Measurements from ENCODE around the gene SPRR1B. TPM values are rescaled to one million over a fixed set of nuclear protein-coding genes. Genes with fewer than 3 reads are reported as not detected.

SPRR1B gene, protein sequence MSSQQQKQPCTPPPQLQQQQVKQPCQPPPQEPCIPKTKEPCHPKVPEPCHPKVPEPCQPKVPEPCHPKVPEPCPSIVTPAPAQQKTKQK
- total RNA-seq: not detected

DNA sequence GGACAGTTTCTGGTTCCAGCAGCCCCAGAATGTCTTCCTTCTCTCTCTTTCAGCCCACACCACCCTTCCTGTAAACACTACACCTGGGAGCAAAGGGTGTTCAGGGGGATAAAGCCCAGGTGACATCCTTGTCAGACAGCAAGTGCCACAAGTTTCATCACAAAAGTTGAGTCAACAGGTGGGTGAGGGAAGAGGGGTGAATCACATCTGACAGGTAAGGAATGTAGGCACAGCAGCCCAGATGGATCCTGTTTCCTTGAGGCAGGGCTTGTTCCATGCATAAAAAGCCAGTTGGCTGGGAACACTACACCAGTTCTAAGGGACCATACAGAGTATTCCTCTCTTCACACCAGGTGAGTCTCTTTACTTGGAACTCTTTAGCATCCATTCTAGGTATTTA lies at the start of gene SPRR1B:
SPRR1B (plus strand) TSS at position 309 of the 400 bp plus-strand sequence. CDS start 1,143 bp downstream, outside the sequence.
- H3K27me3 ChIP-seq: no peaks in the 10 kb centered on the region
- DNase-seq: no peak
- no peak within 1 kb of the TSS for H3K4me3 ChIP-seq
- no peak within 1 kb of the TSS for H3K27ac ChIP-seq
- no peak for TF ChIP-seq POLR2A (IDR thresholded peaks at IDR 0.05)
- TF ChIP-seq, protein P1, sequence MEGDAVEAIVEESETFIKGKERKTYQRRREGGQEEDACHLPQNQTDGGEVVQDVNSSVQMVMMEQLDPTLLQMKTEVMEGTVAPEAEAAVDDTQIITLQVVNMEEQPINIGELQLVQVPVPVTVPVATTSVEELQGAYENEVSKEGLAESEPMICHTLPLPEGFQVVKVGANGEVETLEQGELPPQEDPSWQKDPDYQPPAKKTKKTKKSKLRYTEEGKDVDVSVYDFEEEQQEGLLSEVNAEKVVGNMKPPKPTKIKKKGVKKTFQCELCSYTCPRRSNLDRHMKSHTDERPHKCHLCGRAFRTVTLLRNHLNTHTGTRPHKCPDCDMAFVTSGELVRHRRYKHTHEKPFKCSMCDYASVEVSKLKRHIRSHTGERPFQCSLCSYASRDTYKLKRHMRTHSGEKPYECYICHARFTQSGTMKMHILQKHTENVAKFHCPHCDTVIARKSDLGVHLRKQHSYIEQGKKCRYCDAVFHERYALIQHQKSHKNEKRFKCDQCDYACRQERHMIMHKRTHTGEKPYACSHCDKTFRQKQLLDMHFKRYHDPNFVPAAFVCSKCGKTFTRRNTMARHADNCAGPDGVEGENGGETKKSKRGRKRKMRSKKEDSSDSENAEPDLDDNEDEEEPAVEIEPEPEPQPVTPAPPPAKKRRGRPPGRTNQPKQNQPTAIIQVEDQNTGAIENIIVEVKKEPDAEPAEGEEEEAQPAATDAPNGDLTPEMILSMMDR (IDR thresholded peaks at IDR 0.05): no peak
- H3K9me3 ChIP-seq: no peaks in the 10 kb centered on the region
- no peaks in the 10 kb centered on the region for H3K4me1 ChIP-seq
- no peaks in the 10 kb centered on the region for H3K36me3 ChIP-seq

DNA sequence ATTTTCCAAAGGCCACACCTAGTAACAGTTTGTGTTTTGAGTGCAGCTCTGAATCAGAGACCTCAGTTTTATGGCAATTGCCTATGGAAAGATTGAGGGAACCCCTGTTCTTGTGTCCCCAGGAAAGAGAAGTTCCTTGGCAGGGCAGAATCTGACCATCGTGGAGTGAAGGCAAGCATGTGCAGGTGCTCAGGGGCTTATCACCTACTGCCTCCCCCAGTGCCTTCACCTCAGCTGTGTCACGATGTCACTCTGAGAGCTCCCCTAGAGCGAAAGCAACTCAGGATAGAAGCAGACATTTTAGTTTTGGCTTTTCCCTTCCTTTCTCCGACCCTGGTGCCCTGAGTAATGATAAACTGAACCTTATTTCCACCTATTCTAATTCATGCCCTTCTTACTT lies 48.9 kb upstream of the SPRR1B start:
- Histone ChIP-seq H3K36me3 (no peaks in the 10 kb centered on the region), H3K27me3 (no peaks in the 10 kb centered on the region), H3K4me1 (no peaks in the 10 kb centered on the region), H3K9me3 (no peaks in the 10 kb centered on the region), H3K27ac (no peak overlapping the region), H3K4me3 (no peak overlapping the region)
- TF ChIP-seq, protein P1 (IDR thresholded peaks at IDR 0.05): no peak
- no peak for TF ChIP-seq POLR2A (IDR thresholded peaks at IDR 0.05)
- DNase-seq: no peak

DNA sequence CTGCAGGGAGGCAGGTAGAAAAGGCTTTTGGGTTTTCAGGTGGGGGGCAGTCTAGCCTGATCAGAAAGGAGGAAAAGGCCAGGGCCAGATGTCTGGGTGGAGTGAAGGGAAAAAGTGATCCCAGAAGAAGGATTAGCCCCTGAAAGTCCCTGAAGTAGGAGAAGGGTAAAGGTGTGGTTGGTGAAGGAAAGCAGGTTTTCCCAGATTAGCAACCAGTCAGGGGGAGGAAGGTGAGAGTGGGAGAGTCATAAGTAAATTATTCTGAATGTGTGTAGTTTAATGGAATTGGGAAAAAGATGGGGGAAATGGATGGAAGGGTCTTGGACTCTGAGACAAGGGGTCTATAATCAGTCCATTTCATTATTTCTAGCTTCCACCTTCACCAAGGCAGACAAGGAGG lies 47.8 kb upstream of the SPRR1B start:
- Histone ChIP-seq H3K4me1 (no peaks in the 10 kb centered on the region), H3K36me3 (no peaks in the 10 kb centered on the region), H3K27ac (no peak overlapping the region), H3K27me3 (no peaks in the 10 kb centered on the region), H3K4me3 (no peak overlapping the region), H3K9me3 (no peaks in the 10 kb centered on the region)
- TF ChIP-seq POLR2A (IDR thresholded peaks at IDR 0.05): no peak
- TF ChIP-seq, protein P1 (IDR thresholded peaks at IDR 0.05): no peak
- DNase-seq: no peak

DNA sequence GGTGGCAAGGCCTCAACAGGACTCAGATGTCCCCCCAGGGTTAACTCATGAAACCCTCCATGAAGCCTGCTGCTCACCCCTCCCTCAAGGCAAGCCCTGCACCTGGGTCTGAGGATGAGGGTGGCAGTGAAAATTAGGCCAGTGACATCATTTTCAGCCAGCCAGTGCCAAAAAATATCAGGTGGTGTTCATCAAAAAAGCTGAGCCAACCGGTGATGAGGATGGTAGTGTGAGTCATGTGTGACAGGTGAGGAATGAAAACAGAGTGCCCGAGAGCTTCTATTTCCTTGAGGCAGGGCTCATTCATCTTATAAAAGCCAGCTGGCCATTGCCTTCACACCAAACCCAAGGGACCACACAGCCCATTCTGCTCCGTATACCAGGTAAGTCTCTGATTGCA lies 47.3 kb upstream of the SPRR1B start, which contains the start of gene SPRR1A:
SPRR1A (plus strand) TSS at position 339 of the 400 bp plus-strand sequence. CDS start 1,150 bp downstream, outside the sequence.
- H3K27me3 ChIP-seq: no peaks in the 10 kb centered on the region
- H3K36me3 ChIP-seq: no peaks in the 10 kb centered on the region
- H3K4me1 ChIP-seq: no peaks in the 10 kb centered on the region
- H3K9me3 ChIP-seq: no peaks in the 10 kb centered on the region
- no peak within 1 kb of the TSS for H3K4me3 ChIP-seq
- H3K27ac ChIP-seq: no peak within 1 kb of the TSS
- TF ChIP-seq, protein P1 (IDR thresholded peaks at IDR 0.05): no peak
- TF ChIP-seq POLR2A (IDR thresholded peaks at IDR 0.05): no peak
- no peak for DNase-seq

DNA sequence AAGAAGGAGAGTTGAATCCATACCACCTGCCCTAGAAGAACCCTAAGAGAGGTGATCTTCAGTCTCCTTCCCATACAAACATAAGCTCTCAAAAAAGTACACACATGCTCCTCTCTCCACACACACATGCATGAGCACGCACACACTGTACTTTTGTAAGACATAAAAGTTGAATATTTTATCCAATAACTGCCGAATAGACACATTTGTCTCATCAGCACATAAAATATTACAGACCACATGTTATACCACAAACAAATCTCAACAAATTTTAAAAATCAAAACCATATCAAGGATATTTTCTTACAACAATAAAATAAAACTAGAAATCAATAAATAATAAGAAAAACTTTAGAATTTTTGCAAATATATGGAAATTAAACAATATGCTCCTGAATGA lies 44.4 kb upstream of the SPRR1B start:
- H3K27ac ChIP-seq: no peak overlapping the region
- H3K4me3 ChIP-seq: no peak overlapping the region
- H3K4me1 ChIP-seq: no peaks in the 10 kb centered on the region
- no peak for TF ChIP-seq POLR2A (IDR thresholded peaks at IDR 0.05)
- TF ChIP-seq, protein P1 (IDR thresholded peaks at IDR 0.05): no peak
- H3K36me3 ChIP-seq: no peaks in the 10 kb centered on the region
- no peak for DNase-seq
- H3K27me3 ChIP-seq: no peaks in the 10 kb centered on the region
- H3K9me3 ChIP-seq: no peaks in the 10 kb centered on the region

DNA sequence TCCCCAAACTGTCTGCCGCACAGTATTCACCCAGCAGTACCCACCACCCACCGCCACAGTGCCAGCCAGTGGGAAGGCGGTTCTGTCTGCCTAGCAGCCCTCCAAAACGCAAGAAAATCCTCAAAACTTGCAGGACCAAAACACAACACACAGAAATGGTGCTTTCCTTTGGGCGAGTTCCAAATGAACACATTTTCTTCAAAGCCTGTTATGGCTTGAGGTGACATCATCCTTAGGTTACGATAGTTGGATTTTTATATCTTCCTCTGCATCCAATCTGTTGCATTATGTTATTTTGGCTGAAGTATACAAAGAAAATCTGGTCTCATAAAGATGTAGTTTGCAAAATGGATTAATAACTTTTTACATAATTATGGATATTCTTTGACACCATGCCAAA lies 37.8 kb upstream of the SPRR1B start:
- H3K27me3 ChIP-seq: no peaks in the 10 kb centered on the region

More for the DNA sequence above, 37.8 kb upstream of the SPRR1B start:
- Histone ChIP-seq H3K9me3 (no peaks in the 10 kb centered on the region), H3K36me3 (no peaks in the 10 kb centered on the region), H3K4me3 (no peak overlapping the region), H3K27ac (no peak overlapping the region), H3K4me1 (no peaks in the 10 kb centered on the region)
- no peak for TF ChIP-seq POLR2A (IDR thresholded peaks at IDR 0.05)
- TF ChIP-seq, protein P1 (IDR thresholded peaks at IDR 0.05): no peak
- DNase-seq: no peak

All from Peyer's patch (tissue), 4 donors.